OCI-M2 (cell line): ENCODE data around the gene SH3BP1.
"Not testable (repeated sequence)": the region's sequence is repeated elsewhere in the genome, so short reads cannot be mapped to it uniquely, and the experiment has no call there.

ENCODE experiments used
- DNase-seq: peaks from one replicate; lab custom pipeline; 2025; ENCODE audit not compliant: unreplicated experiment; lab: John Stamatoyannopoulos, UW

The SH3BP1 gene

GRCh38 chr22:37675930-37676735 is 36.7 kb downstream of the SH3BP1 start:
- DNase-seq = no peak

GRCh38 chr22:37676736-37677492 is 37.4 kb downstream of the SH3BP1 start:
- peak; percentile 70 for DNase-seq

- DNase-seq = no peak
Measured at GRCh38 chr22:37677493-37677974, 38.1 kb downstream of the SH3BP1 start.

GRCh38 chr22:37678372-37678771 is 38.9 kb downstream of the SH3BP1 start:
- DNase-seq = no peak

GRCh38 chr22:37679670-37680069 is 40.2 kb downstream of the SH3BP1 start:
- no peak for DNase-seq

- DNase-seq = no peak
Measured at GRCh38 chr22:37680191-37680851, 40.9 kb downstream of the SH3BP1 start.

- no peak for DNase-seq
Measured at GRCh38 chr22:37681001-37681424, 41.5 kb downstream of the SH3BP1 start.

GRCh38 chr22:37681556-37682049 is 42.1 kb downstream of the SH3BP1 start:
- no peak for DNase-seq

- no peak for DNase-seq
Measured at GRCh38 chr22:37684803-37685615, 45.5 kb downstream of the SH3BP1 start.

- peak; percentile 84 for DNase-seq
Measured at GRCh38 chr22:37686002-37686982, 46.8 kb downstream of the SH3BP1 start, which contains the start of gene NOL12. TSS of gene NOL12 (plus strand) at chr22:37686343. CDS start at chr22:37686393, 50 bp downstream.

- no peak for DNase-seq
Measured at GRCh38 chr22:37690407-37690806, 50.9 kb downstream of the SH3BP1 start.

- DNase-seq = no peak
Measured at GRCh38 chr22:37690901-37691504, 51.5 kb downstream of the SH3BP1 start.

- no peak for DNase-seq
Measured at GRCh38 chr22:37692627-37693285, 53.3 kb downstream of the SH3BP1 start.

- not testable (repeated sequence) for DNase-seq
Measured at GRCh38 chr22:37694131-37694530, 54.7 kb downstream of the SH3BP1 start.

- DNase-seq = not testable (repeated sequence)
Measured at GRCh38 chr22:37696260-37696656, 56.8 kb downstream of the SH3BP1 start.

GRCh38 chr22:37696657-37697537 is 57.4 kb downstream of the SH3BP1 start, which contains the start of gene TRIOBP:
TSS of gene TRIOBP (plus strand) at chr22:37697048. CDS start at chr22:37701366, 4,318 bp downstream.
- DNase-seq = no peak

- no peak for DNase-seq
Measured at GRCh38 chr22:37697538-37697835, 58.0 kb downstream of the SH3BP1 start.
